Kidney tubule cell (primary cell): ENCODE results near the gene NTRK2.

Experiments
- DNase-seq: peaks from one replicate; pipeline ENCODE4 v3.0.0-alpha.2; 2018; ENCODE audit warnings: low spot score

NTRK2 gene

DNA sequence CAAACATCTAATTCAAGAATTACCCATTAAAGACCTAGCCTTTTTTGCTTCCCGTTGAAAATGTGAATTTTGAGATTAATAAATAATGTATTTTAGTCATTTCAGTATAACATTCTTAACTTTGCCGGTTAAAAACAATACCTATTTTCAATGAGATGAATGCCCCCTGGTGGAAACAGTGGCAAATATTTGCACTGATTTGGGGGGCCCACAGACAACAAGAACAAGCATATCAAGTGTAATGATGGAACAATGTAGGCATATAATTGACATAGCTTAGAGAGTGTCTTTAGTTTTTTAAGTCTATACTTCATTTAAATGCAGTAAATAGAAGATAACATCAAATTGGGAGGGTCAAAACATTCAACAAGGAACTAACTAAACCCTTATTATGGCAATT lies 111.9 kb downstream of the NTRK2 start:
- DNase-seq, result peak; percentile 24

DNA sequence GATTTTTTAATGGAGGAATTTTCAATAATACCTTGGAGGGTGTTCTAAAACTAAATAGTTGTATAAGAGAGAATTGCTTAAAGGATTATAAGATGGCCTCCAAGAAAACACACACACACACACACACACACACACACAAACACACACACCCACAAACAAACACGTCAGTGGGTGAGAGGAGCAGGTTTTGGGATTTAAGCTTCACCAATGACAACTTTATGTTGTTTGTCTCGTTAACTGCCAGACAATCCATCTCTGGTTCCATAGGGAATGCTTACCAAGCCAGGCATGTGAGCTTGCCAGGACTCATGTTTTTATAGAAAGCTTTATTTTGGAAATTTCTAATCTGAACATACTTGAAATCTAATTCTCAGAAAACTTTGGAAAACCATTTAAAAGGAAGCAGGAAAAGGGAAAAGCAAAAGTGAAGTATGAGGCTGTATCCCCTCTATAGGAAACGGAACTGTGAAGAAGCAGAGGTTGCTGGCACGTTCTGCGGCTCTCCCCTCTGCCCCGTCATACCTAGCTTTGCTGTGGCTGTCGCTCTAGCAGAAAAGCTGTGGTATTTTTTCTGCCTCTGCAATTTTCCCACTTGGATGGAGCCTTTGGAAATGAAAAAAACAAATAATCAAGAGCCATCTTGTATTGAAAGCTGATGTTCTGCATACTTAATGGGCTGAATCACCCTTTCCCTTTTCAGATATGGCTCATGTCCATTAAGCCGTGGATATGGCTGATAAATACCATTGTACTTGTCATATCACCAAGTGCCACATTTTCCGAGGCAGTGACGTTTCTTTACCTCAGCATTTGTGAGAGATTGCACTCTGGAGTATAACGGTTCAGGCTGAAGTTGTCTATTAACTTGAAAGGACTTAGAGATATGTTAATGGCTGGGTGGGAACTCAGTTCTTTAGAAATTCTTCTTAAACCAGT lies 112.7 kb downstream of the NTRK2 start:
- peak; percentile 9 for DNase-seq

DNA sequence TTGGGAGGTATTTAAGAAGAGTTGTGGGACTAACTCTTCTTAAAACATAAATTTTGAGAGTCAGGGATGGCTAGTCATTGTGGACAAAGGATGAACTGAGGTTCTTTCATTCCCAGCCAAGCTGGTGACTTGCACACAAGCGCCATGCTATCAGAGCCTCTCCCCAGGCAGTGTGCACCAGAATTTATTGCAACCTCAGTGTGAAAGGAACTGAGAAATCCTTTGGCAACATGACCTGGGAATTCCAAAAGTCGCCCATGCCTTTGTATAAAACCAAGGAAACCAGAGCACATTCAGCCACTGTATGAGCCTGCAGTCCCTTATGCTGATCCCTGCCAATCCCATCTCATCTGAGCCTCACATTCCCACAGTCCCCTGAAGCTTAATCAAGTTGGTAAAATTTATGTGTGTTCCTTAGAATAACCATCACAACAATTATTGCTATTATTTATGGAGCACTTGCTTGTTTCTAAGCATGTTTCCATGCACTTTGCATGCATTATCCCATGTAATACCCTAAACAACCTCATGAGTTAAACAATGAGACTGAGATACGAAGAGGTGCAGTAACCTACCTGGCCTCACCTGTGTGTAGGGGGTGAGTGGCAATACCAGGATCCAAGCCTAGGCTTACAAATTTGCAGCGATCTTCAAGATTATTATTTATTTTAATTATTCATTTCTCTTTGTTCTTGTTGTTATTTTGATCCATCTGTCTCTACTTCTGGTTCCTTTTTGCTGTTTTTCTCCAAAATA lies 116.4 kb downstream of the NTRK2 start:
- DNase-seq, result no peak

DNA sequence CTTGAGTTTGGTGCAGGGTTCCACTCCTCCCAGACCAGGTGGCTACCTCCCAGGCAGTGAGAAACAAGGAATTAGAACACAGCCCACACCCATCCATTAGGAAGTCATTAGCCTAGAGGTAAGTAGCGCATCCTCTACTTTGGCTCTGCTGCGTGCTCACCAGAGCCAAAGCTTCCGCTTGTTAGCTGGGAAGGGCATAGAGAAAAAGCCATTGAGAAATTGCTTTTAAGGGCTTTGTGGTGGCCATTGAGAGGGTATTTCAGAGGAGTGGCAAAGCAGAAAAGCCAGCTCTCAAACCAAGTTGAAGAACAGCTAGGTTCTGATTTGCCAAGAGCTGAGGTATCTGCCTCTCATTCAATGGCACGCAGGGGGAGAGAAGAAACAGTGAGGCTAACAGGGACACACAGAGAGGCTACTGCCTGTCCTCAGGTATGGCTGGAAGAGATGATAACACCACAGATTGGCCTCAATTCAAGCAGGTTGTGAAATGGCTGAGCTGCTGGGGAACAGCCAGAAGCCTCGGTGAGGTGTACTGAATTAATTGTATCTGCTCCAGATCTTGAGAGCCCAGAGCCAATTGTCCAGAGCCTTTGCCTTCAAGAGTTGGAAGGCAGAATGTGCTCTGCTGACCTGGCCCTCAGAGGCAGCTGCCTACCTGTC lies 119.4 kb downstream of the NTRK2 start:
- no peak for DNase-seq

DNA sequence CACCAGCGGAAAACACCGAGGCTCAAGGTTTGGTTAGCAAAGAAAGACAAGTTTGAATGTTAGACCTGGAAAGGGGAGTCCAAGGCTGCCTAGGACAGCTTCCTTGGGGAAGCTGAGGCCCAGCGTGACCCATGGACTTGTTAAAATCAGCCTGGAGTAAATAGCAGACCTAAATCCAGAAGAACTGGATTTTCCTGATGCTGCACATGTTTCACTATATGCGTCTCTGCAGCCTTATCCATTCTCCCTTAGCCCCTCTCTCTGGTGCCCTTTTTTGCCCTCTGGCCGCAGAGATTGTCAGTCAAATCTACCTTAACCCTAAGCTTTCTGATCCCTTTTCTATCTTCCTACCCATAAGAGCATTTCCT lies 119.9 kb downstream of the NTRK2 start:
- DNase-seq, result no peak

DNA sequence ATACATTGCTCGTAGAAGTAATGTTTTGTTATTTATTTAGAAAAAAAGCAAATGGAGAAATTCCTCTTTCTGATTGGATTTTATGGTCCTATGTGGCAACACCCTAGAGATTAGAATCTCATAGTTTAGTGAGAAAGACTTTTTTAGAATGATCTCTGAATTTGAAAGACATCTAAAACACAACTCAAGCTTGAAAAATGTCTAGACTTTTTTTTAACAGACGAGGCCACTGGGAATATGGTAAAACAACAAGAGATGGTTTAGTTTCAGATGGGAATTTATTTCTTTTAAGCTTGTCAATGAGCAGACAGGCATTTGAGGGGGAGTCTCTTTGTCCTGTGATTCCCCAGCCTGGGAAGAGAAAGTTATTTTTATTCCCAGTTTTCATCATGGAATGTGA lies 122.1 kb downstream of the NTRK2 start:
- DNase-seq, result no peak

DNA sequence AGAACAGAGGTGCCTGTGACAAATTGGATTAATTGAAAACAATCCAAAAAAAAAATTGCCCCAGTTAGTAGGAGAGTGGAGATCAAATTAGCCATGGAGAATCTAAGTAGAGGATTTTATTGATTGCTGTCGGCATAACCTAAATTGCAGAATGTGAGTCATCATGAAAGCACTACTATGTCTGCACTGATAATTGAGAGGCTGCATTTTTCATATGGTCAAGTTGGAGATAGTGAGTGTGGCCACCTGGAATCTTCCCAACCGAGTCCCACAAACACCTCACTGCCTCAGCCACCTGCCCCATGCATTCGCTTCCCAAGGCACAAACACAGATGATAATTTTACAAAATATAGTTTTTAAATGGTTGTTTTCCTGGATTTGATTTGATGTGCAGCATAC lies 123.7 kb downstream of the NTRK2 start:
- no peak for DNase-seq

DNA sequence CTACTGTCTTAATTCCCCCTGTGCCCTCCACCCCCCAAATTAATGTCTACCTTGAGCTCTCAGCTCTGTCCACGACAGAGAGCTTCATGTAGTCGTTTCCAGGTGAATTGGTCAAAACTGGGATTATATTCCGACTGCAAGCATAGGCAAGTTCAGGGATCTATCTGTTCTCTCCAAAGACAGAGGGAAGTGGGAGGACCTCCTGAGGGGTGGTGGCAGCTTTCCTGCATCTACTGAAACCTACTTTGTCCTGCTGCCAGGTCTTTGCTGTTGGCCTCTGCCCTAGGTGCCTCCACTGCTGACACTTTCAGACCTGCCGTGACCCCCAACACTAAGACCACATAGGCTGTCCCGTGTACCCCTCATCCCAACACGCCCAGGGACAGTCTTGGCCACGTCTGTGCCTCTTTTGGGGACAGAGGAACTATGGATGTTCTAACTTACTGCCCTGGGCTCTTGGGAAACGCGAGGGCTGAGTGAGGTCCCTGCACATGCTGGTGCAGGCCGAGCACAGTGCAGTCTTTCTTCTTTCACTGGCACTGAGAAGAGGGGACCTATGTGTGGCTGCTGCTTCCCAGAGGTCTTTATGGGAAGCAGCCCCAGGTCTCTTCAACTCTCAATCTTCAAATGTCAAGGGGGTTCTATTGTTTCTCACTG lies 125.6 kb downstream of the NTRK2 start:
- no peak for DNase-seq

DNA sequence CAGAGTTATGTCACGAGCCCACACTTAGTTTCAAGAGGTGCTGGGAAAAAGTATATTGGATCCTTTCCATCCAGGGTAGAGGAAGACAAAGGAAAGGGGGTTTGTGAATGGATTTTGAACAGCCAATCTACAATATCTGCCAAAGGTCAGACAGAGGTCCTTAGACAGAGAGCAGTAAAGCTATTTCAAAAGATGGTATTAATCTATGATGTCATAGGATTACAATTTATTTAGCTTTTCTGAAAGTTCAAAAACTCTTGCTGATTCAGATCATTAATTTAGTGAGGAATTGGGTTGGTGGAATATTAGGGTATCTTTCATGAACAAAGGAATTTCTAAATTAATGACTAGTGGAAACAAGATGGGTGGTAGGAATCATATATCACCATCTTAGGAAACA lies 126.9 kb downstream of the NTRK2 start:
- DNase-seq, result no peak

DNA sequence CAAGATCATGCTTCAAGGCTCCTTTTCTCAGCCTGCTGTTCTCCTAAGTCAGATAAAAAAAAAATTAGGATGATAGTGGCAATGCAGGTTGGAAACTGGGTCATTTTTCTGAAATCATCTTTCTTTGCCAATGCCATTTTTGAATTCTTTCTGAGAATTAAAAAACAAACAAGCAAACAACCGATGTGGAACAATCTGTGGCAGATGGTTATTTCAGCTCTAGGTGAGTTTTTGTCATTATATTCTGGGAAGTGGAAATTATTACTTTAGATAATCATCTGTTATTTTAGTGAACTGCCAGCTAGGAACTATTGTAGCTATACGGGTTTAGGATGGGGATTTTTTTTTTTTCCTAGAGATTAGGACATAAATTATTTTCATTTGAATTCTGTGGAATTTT lies 129.7 kb downstream of the NTRK2 start:
- DNase-seq, result no peak

DNA sequence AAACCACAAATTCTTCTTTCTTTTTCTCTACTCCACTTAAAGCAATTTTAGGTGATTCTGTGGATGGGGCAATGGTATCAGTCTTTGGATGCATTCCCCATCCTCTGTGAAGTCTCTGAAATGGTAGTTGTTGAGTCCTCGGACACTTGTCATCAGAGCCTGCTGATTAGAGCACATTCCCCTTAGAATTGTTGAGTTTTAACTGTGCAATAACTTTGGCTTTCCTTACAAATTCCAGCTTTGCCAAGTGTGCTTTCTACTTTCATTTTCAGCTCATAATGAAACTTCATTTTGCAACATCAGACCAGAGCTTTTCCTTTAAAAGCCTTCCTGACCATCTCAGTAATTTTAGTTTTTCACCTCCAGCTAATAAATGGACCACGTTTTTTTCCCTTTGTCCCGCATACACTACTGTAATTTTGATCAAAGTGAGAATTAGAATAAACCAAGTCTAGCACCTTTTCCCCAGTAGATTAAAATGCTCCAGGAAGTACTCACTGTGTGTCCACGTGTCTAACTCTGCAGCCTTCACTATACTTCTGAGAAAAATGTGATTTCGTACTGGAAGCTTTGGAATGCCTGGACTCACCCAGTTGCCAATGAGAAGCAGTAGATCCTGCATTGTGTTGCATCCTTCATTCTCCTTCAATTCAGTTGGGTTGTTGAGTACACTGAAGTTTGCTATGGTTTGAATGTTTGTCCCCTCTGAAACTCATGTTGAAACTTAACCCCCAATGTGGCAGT lies 135.6 kb downstream of the NTRK2 start:
- no peak for DNase-seq

DNA sequence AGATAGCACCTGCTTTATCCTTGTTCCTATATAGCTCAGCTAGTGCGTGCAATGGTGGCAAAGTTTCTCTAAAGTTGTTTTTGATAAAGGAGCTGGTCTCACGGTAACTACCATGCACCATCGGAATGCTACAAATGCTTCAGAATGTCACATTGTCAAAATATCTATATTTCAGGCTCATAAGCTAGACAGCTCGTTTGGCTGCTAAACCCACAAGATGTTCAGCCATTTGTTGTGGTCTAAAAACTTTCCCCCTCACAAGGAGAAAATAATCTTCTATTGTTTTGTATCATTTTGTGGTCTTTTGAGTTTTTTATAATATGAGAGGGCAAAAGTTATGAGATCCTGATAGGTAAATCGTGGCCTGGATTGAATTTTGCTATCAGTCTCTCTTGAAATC lies 137.9 kb downstream of the NTRK2 start:
- no peak for DNase-seq

DNA sequence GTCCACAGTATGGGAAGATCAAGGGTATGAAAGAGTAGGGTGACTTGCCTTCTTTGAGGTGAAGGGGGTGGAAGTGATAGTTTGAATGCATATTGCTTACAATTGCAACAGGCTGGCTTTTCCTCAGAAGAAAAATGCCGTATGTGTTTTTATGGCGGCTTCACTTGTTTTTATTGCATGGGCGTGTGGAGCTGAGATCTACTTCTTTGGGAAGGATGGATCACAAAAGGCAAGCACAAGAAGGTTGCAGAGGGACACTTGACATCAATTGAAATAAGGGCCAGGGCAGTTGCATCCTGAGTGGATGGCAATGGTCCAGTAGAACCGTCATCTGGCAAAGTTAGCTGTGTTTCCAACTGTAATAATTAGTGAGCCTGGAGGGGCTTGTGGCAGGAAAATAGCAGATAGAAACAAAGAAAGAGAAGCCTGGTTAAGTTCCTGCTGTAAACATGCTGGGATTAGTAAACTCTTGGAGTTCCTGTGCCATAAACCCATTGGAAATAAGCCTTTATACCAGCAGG lies 138.4 kb downstream of the NTRK2 start:
- DNase-seq, result no peak

DNA sequence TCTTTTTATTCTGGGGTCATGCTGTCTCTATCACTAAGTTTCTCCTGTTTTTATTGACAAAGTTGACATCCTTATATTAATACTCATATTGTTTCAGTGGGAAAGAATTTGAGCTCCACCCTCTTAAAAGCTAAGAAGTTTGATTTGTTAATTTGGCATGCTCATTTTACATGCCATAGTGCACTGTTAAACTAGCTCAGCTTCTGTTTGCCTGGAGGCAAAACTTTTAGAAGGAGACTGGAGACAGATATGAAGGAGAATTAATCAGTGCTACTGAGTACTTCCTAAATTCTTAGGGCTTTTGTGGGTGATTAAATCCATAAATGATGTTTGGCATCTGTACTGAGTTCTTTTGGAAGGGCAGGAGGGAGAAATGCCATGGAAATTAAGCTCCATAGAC lies 138.9 kb downstream of the NTRK2 start:
- DNase-seq, result no peak

DNA sequence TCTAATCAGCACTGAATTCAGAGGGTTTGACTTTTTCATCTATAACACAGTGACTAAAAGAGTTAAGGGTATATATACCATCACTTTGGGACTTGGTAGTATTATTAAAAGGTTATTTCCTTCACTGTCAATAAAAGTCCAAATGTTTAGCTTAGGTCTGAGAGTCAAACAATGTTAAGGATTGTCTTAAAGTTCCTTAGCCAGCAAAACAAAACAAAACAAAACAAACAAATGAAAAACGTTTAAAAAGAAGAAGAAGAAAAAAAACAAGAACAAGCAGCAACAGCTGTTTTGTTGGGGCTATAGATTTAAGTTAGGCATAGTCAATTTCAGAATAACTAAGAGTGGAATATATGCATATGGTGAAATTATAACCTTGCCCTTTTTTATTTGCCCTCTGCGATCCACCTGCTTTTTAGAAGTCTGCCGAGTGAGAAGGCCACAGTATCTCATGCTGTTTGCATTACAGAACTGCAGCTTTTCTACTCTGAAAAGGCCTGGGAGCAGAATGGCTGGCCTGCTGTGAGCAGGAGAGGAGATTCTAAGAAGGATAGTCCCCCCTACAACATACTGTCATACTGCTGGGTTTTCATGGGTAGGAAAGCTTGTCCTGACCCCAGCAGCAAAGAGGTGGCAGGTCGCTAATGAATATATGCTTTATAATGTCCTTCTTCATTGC lies 141.7 kb downstream of the NTRK2 start:
- no peak for DNase-seq

DNA sequence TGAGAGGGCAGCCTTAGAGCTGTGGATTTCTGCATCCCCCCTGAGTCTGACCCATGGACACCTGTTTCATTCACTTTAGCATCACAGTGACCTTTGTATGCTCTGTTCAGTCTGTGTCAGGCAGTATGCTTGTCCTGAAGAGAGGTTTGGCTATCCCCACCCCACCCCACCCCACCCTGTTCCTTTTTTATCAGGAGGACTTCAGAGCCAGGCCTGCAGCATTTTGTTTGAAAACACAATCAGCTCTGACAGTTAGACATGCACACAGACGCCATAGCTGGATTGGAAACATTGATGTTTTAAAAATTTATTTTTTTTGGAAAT lies 142.2 kb downstream of the NTRK2 start:
- DNase-seq, result no peak

DNA sequence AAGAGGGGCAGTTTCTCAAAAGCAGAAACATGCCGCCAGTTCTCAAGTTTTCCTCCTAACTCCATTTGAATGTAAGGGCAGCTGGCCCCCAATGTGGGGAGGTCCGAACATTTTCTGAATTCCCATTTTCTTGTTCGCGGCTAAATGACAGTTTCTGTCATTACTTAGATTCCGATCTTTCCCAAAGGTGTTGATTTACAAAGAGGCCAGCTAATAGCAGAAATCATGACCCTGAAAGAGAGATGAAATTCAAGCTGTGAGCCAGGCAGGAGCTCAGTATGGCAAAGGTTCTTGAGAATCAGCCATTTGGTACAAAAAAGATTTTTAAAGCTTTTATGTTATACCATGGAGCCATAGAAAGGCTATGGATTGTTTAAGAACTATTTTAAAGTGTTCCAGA lies 142.8 kb downstream of the NTRK2 start:
- no peak for DNase-seq

DNA sequence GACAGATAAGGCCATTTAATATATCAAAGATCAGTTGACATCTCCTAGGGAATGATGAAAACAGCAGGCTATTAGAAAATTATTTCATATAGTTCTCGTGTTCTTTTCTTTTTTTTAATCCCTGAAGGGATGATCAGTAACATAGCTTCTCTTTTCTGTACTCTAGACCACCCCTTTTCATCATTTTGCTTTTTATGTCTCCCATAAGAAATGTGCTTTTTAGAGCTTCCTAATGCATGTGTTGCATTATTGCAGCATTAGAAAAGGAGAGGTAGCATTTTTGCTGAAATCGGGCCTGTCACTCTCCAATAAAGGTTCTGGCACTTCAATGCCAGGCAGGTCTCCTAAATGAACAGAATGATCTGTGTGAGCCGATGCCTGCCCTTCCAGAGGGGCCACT lies 143.3 kb downstream of the NTRK2 start:
- DNase-seq, result no peak

DNA sequence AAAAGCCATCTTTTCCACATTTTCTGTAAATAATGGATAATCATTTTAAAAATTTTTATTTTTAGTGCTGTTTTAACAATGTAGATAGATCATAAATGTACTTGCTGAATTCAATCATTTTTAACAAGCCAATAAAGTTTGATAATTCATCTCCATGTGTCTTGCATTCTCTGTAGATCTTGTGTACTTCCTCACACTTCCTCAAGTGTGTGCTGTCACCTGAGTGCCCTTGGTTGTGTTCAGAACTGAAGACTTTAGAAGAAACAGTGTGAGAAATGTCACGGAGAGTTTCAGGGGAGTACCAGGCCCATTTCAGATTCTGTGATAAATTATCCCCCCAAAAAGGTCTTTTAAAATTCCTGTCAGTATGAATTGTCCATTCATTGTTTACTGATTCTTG lies 146.0 kb downstream of the NTRK2 start:
- no peak for DNase-seq

DNA sequence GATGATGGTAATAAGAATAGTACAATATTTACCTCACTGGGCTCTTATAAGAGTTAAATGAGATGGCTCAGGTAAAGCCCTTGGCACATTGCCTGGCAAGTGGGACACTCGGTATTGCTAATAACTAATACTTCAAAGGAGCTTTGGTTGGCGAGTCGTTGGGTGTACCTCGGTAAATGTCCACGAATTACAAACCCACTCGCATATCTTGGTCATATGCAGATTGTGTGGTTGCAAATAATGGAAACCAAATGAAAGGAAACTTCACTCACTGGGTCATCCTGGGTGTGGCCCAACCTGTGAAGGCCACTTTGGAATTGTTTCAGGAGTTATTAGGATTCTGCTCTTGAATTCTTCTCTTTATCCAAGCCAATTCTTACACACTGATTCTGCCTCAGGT lies 147.5 kb downstream of the NTRK2 start:
- DNase-seq, result no peak

DNA sequence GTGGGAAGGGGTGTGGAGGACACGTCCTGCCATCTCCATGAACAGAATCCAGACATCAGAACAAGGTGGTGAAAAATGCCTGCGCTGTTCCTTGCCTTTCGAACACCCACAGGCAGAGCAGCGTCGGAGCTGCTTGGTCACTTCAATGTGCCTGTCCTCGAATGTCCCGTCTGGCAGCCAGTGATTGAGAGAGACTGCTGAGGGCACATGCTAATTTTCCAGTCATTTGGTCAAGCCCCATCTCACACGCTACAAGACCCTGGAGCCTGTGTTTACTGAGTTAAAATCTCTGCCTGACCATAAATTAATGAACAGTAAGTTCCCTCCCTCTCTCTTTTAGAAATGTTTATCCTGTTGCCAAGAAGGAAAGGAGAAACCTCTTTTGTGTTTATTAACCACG lies 149.3 kb downstream of the NTRK2 start:
- DNase-seq, result no peak
